H1 (cell line): ENCODE results near the gene PGBD5. TPM values are rescaled to one million over a fixed set of nuclear protein-coding genes. Genes with fewer than 3 reads are reported as not detected.

Experiments
- EGR1 ChIP-seq: IDR thresholded peaks from 2 replicates; pipeline ENCODE4 v1.6.1; 2011; ENCODE audit warnings: low read depth, low read length, borderline replicate concordance
- HDAC6 ChIP-seq: IDR thresholded peaks from one replicate; pipeline ENCODE4 v1.7.1; 2012; ENCODE audit warnings: low read depth, mild to moderate bottlenecking, inconsistent platforms, low read length, moderate library complexity
- KDM1A ChIP-seq: fragments of 200-600, 300-600 bp; sonication (generic); IDR thresholded peaks from 2 replicates; pipeline ENCODE4 v1.7.1; 2016; ENCODE audit warnings: mild to moderate bottlenecking, low read length, borderline replicate concordance
- MAFK ChIP-seq: IDR thresholded peaks from 2 replicates; pipeline ENCODE4 v1.6.1; 2012; ENCODE audit warnings: low read depth, mild to moderate bottlenecking, improper control_type of control experiment, low read length
- SAP30 ChIP-seq: fragments of 300-600 bp; sonication (generic); IDR thresholded peaks from 2 replicates; pipeline ENCODE4 v1.7.1; 2012; ENCODE audit warnings: low read length, moderate library complexity, mild to moderate bottlenecking, inconsistent platforms; ENCODE audit not compliant: insufficient read depth, insufficient replicate concordance
- SRF ChIP-seq: IDR thresholded peaks from 2 replicates; pipeline ENCODE4 v1.6.1; 2011; ENCODE audit warnings: mild to moderate bottlenecking, low read depth, low read length, moderate library complexity
- polyA plus RNA-seq, 7 experiments: library from polyadenylated mRNA; depleted of rRNA in 3 of 7; stranded (reverse) in 5 of 7; unstranded in 2 of 7; fragments of >200 nt in 5 of 7; fragments of 200-250 nt in 2 of 7; gene quantifications; 1 replicate in 5 of 7; 2 replicates in 1 of 7; 4 replicates in 1 of 7; pipeline versions ENCODE4 v1.2.1 to v1.2.3, GENCODE V29; 2011 to 2013; ENCODE audit warnings: missing spikeins in 2 of 7, mixed read lengths in 2 of 7
- total RNA-seq: library from RNA; stranded (reverse); fragmentation: NEBNext Ultra II Directional; extraction: Animal tissue kit (Norgen Biotek cat#: 25700); gene quantifications from 2 replicates; pipeline ENCODE4 v1.2.1, GENCODE V29; 2021

The PGBD5 gene
- total and polyA plus RNA-seq, 2 of the 8 experiments (the other 6 are each of a cell fraction or from before 2014, with no cell fraction given) = 16.3 to 18.4 TPM

GRCh38 chr1:230319014-230319747 is 107.0 kb downstream of the PGBD5 start (continued):
- TF ChIP-seq SRF (no peak), SAP30 (no peak), KDM1A (no peak), MAFK (no peak), HDAC6 (no peak), EGR1 (no peak)
